DND-41 (cell line): Measurements from ENCODE around the gene GPR4.

Experiments used
- EZH2 ChIP-seq: IDR thresholded peaks from 3 replicates; pipeline ENCODE4 v1.6.1; 2012; ENCODE audit warnings: borderline replicate concordance, low read depth, mild to moderate bottlenecking, moderate library complexity, low read length, inconsistent platforms; ENCODE audit not compliant: severe bottlenecking
- TF ChIP-seq, protein P1 (sequence below): IDR thresholded peaks from 2 replicates; pipeline ENCODE4 v1.5.1; 2012; ENCODE audit warnings: borderline replicate concordance, low read length, moderate library complexity, mild to moderate bottlenecking; ENCODE audit not compliant: poor library complexity, severe bottlenecking; ENCODE audit errors: extremely low read depth

- TF ChIP-seq, protein P1, sequence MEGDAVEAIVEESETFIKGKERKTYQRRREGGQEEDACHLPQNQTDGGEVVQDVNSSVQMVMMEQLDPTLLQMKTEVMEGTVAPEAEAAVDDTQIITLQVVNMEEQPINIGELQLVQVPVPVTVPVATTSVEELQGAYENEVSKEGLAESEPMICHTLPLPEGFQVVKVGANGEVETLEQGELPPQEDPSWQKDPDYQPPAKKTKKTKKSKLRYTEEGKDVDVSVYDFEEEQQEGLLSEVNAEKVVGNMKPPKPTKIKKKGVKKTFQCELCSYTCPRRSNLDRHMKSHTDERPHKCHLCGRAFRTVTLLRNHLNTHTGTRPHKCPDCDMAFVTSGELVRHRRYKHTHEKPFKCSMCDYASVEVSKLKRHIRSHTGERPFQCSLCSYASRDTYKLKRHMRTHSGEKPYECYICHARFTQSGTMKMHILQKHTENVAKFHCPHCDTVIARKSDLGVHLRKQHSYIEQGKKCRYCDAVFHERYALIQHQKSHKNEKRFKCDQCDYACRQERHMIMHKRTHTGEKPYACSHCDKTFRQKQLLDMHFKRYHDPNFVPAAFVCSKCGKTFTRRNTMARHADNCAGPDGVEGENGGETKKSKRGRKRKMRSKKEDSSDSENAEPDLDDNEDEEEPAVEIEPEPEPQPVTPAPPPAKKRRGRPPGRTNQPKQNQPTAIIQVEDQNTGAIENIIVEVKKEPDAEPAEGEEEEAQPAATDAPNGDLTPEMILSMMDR: no peak
- TF ChIP-seq EZH2: no peak
Observed at GRCh38 chr19:45592366-45592765, 9.6 kb downstream of the GPR4 start.
